K562 (cell line): ENCODE data around the gene HNRNPLL. TPM values are rescaled to one million over a fixed set of nuclear protein-coding genes. Genes with fewer than 3 reads are reported as not detected.

ENCODE experiments used
- ATF6 ChIP-seq: sonication (generic); formaldehyde crosslinking; IDR thresholded peaks from 2 replicates; pipeline ENCODE4 v1.4.0; 2020; ENCODE audit warnings: mild to moderate bottlenecking, missing genetic modification reagents
- CBFA2T3 ChIP-seq: fragments of 450-650 bp; IDR thresholded peaks from 2 replicates; pipeline ENCODE4 v1.6.1; 2017
- CC2D1A ChIP-seq: fragments of 450-650 bp; IDR thresholded peaks from 2 replicates; pipeline ENCODE4 v1.6.1; 2017; ENCODE audit warnings: mild to moderate bottlenecking
- CEBPB ChIP-seq: fragments of 450-650 bp; IDR thresholded peaks from 2 replicates; pipeline ENCODE4 v1.6.1; 2016; ENCODE audit warnings: missing genetic modification characterization, missing compliant biosample characterization
- EWSR1 ChIP-seq: fragments of 450-650 bp; IDR thresholded peaks from 2 replicates; pipeline ENCODE4 v1.6.1; 2018; ENCODE audit warnings: borderline replicate concordance, mild to moderate bottlenecking, low read depth, moderate library complexity; ENCODE audit not compliant: partially characterized antibody
- GATAD2B ChIP-seq: fragments of 450-650 bp; IDR thresholded peaks from 2 replicates; pipeline ENCODE4 v1.6.1; 2017; ENCODE audit warnings: mild to moderate bottlenecking, borderline replicate concordance
- HDAC2 ChIP-seq: fragments of 450-650 bp; IDR thresholded peaks from 2 replicates; pipeline ENCODE4 v1.6.1; 2016; ENCODE audit warnings: mild to moderate bottlenecking
- HIVEP1 ChIP-seq: fragments of 250-450 bp; sonication (Bioruptor Pico); IDR thresholded peaks from 2 replicates; pipeline ENCODE4 v1.4.0; 2020; ENCODE audit warnings: mild to moderate bottlenecking
- HMGN3 ChIP-seq: IDR thresholded peaks from 2 replicates; pipeline ENCODE4 v1.6.1; 2011; ENCODE audit warnings: borderline replicate concordance, low read depth, mild to moderate bottlenecking, mixed read lengths, low read length; ENCODE audit not compliant: insufficient read length; ENCODE audit errors: extremely low read depth
- ILK ChIP-seq: fragments of 450-650 bp; IDR thresholded peaks from 2 replicates; pipeline ENCODE4 v1.6.1; 2016; ENCODE audit warnings: missing genetic modification characterization, low read depth, mild to moderate bottlenecking, missing compliant biosample characterization, moderate library complexity, borderline replicate concordance
- LEF1 ChIP-seq: fragments of 450-650 bp; IDR thresholded peaks from 2 replicates; pipeline ENCODE4 v1.6.1; 2016; ENCODE audit warnings: mild to moderate bottlenecking
- MTA3 ChIP-seq: fragments of 450-650 bp; formaldehyde crosslinking; IDR thresholded peaks from 2 replicates; pipeline ENCODE4 v1.6.1; 2017; ENCODE audit warnings: mild to moderate bottlenecking, borderline replicate concordance
- MTF1 ChIP-seq: fragments of 250-450 bp; sonication (Bioruptor Pico); IDR thresholded peaks from 2 replicates; pipeline ENCODE4 v1.9.0; 2021; ENCODE audit warnings: moderate library complexity, mild to moderate bottlenecking, inconsistent platforms, borderline replicate concordance
- NR3C1 ChIP-seq: sonication (generic); formaldehyde crosslinking; IDR thresholded peaks from 2 replicates; pipeline ENCODE4 v1.8.1; 2022; ENCODE audit warnings: missing genetic modification reagents
- POLR2A ChIP-seq: fragments of 450-650 bp; conservative IDR thresholded peaks from 2 replicates; pipeline ENCODE4 v1.6.1; 2016
- POU5F1 ChIP-seq: fragments of 150-350 bp; IDR thresholded peaks from 2 replicates; pipeline ENCODE4 v1.6.1; 2014; ENCODE audit warnings: borderline replicate concordance, low read length, low read depth, mild to moderate bottlenecking; ENCODE audit not compliant: partially characterized antibody
- PREB ChIP-seq: sonication (generic); formaldehyde crosslinking; IDR thresholded peaks from 2 replicates; pipeline ENCODE4 v1.8.1; 2023; ENCODE audit warnings: mild to moderate bottlenecking, missing genetic modification reagents
- PURB ChIP-seq: sonication (generic); formaldehyde crosslinking; IDR thresholded peaks from 2 replicates; pipeline ENCODE4 v1.9.0; 2021; ENCODE audit warnings: low read depth, mild to moderate bottlenecking, missing genetic modification reagents
- RAD21 ChIP-seq, 2 experiments: fragments of 250-450 bp in 1 of 2; fragments of 450-650 bp in 1 of 2; sonication (Bioruptor Pico) in 1 of 2; formaldehyde crosslinking in 1 of 2; IDR thresholded peaks in 1 of 2; conservative IDR thresholded peaks in 1 of 2; 2 replicates each; pipeline versions ENCODE4 v1.4.0 to v1.8.0; 2020 to 2022; ENCODE audit warnings: mild to moderate bottlenecking in 2 of 2, moderate library complexity in 1 of 2
- STAG1 ChIP-seq: sonication (generic); formaldehyde crosslinking; IDR thresholded peaks from 2 replicates; pipeline ENCODE4 v1.5.0; 2020; ENCODE audit warnings: missing genetic modification reagents, borderline replicate concordance
- TBP ChIP-seq: optimal IDR thresholded peaks from 2 replicates; pipeline ENCODE3; 2011; ENCODE audit warnings: low read depth, low read length, improper control_type of control experiment
- TCF7L2 ChIP-seq: fragments of 150-350 bp; IDR thresholded peaks from 2 replicates; pipeline ENCODE4 v1.6.1; 2016; ENCODE audit warnings: low read depth, mild to moderate bottlenecking, low read length, moderate library complexity
- ZFP1 ChIP-seq: fragments of 450-650 bp; formaldehyde crosslinking; IDR thresholded peaks from 2 replicates; pipeline ENCODE4 v1.4.0; 2020; ENCODE audit warnings: mild to moderate bottlenecking, mixed read lengths
- ZNF324 ChIP-seq: fragments of 250-450 bp; sonication (Bioruptor Pico); IDR thresholded peaks from 2 replicates; pipeline ENCODE4 v1.4.0; 2020; ENCODE audit warnings: mild to moderate bottlenecking
- ZNF449 ChIP-seq: fragments of 250-450 bp; sonication (Bioruptor Pico); IDR thresholded peaks from 2 replicates; pipeline ENCODE4 v1.8.0; 2022; ENCODE audit warnings: moderate library complexity, mild to moderate bottlenecking, inconsistent platforms
- ZNF583 ChIP-seq: fragments of 250-450 bp; sonication (Bioruptor Pico); IDR thresholded peaks from 2 replicates; pipeline ENCODE4 v1.4.0; 2020
- polyA plus RNA-seq, 8 experiments: library from polyadenylated mRNA; depleted of rRNA in 4 of 8; stranded (reverse) in 5 of 8; unstranded in 3 of 8; fragments of >200 nt; fragmentation: Nextera tagmentation in 2 of 8; fragmentation: Illumina TruSeq in 1 of 8; extraction: Ambion mirVana in 2 of 8; extraction: Trizol in 1 of 8; gene quantifications; 2 replicates each; pipeline versions ENCODE4 v1.2.1 to v1.2.3, GENCODE V29; 2011 to 2014; ENCODE audit warnings: inconsistent platforms in 1 of 8, missing spikeins in 1 of 8
- total RNA-seq, 7 experiments: library from RNA; depleted of rRNA in 6 of 7; stranded (reverse); fragments of >200 nt in 6 of 7; fragmentation: Illumina TruSeq in 2 of 7; extraction: Trizol in 2 of 7; gene quantifications; 2 replicates each; pipeline versions ENCODE4 v1.2.1 to v1.2.3, GENCODE V29; 2011 to 2021; ENCODE audit warnings: low replicate concordance in 1 of 7

HNRNPLL gene
- total and polyA plus RNA-seq, 9 of the 15 experiments (the other 6 are each of a cell fraction or from before 2014, with no cell fraction given) = 19.8 to 135 (median 57.8) TPM

GRCh38 chr2:38581193-38582147, 21.3 kb downstream of the HNRNPLL start (continued):
- no peak for TF ChIP-seq CBFA2T3
- no peak for TF ChIP-seq POLR2A
- TF ChIP-seq CC2D1A = peak; percentile 34; the same call in 1 of the 2 replicates
- peak; percentile 79 to 83 for TF ChIP-seq RAD21 (CRISPR knock-in tag; conservative IDR thresholded peaks at IDR 0.05 in 1 of 2, IDR thresholded peaks at IDR 0.05 in 1 of 2)
- no peak for TF ChIP-seq HMGN3
- no peak for TF ChIP-seq ILK (tag)
- TF ChIP-seq MTF1 (CRISPR knock-in tag) = no peak
- TF ChIP-seq EWSR1 = no peak
- no peak for TF ChIP-seq STAG1 (CRISPR knock-in tag)
- TF ChIP-seq NR3C1 (CRISPR knock-in tag) = no peak
- TF ChIP-seq HDAC2 = no peak
- TF ChIP-seq POU5F1 = no peak
- no peak for TF ChIP-seq ZFP1 (CRISPR knock-in tag)
- TF ChIP-seq ZNF449 (CRISPR knock-in tag) = no peak
- TF ChIP-seq MTA3 = no peak
- peak; percentile 13; the same call in 1 of the 2 replicates for TF ChIP-seq CEBPB (tag)
- TF ChIP-seq TCF7L2 = no peak
- TF ChIP-seq TBP = no peak
- TF ChIP-seq ZNF324 (CRISPR knock-in tag) = no peak
- no peak for TF ChIP-seq LEF1
- no peak for TF ChIP-seq ZNF583
- no peak for TF ChIP-seq PURB
- TF ChIP-seq PREB (CRISPR knock-in tag) = no peak
- TF ChIP-seq HIVEP1 (CRISPR knock-in tag) = no peak
- TF ChIP-seq GATAD2B = no peak
- TF ChIP-seq ATF6 (CRISPR knock-in tag) = no peak
